ENCODE results near the gene GPR137.

The GPR137 gene

DNA sequence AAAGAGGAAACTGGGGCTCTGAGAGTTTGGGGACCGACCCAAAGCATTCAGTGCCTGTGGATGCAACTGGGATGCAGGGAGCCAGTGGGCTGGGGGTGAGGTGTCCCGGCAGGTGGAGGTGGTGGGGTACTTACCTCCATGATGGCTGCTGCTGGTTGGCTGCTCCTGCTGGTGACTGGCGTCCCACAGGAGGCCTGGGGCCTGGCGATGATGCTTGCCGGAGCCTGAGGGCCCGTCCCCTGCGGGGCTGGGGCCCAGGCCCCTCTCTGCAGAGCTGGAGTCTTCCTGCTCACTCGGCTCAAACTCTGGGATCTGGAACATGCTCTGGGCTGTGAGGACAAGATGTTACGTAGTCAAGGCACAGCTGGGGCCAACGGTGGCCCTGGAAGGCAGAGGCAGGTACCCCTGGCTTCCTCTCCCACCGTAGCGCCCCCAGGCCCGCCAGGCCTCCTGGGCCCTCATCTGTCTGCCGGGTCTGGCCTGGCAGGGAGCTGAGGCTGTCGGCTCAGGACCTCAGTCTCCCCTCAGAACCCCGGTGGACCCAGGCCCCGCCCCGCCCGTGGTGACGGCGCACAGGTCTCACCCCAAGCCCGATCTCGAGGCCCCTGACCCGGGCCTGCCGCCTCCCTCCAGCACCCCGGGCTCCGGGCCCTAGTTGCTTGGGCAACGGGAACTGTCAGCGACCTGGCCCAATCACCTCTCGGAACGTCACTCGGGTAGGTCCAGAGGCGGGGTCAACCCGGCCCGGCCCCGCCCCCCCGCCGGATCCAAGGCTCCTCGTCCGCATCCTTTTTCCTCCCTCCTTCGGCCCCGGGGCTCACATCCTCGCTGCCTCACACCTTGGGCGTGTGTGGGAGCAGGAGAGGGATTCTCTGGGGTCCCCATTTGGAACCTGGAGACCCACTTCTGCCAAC, 1.3 kb upstream of the GPR137 start, which contains the start of gene BAD (continued):
- TF ChIP-seq, protein P1, sequence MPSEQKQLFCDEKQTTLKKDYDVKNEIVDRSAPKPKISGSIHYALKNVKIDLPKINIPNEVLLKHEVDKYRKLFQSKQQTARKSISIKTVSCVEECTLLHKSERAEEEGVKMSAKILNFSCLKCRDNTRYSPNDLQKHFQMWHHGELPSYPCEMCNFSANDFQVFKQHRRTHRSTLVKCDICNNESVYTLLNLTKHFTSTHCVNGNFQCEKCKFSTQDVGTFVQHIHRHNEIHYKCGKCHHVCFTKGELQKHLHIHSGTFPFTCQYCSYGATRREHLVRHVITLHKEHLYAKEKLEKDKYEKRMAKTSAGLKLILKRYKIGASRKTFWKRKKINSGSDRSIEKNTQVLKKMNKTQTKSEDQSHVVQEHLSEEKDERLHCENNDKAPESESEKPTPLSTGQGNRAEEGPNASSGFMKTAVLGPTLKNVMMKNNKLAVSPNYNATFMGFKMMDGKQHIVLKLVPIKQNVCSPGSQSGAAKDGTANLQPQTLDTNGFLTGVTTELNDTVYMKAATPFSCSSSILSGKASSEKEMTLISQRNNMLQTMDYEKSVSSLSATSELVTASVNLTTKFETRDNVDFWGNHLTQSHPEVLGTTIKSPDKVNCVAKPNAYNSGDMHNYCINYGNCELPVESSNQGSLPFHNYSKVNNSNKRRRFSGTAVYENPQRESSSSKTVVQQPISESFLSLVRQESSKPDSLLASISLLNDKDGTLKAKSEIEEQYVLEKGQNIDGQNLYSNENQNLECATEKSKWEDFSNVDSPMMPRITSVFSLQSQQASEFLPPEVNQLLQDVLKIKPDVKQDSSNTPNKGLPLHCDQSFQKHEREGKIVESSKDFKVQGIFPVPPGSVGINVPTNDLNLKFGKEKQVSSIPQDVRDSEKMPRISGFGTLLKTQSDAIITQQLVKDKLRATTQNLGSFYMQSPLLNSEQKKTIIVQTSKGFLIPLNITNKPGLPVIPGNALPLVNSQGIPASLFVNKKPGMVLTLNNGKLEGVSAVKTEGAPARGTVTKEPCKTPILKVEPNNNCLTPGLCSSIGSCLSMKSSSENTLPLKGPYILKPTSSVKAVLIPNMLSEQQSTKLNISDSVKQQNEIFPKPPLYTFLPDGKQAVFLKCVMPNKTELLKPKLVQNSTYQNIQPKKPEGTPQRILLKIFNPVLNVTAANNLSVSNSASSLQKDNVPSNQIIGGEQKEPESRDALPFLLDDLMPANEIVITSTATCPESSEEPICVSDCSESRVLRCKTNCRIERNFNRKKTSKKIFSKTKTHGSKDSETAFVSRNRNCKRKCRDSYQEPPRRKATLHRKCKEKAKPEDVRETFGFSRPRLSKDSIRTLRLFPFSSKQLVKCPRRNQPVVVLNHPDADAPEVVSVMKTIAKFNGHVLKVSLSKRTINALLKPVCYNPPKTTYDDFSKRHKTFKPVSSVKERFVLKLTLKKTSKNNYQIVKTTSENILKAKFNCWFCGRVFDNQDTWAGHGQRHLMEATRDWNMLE (tag by site-specific recombination; conservative IDR thresholded peaks at IDR 0.05; ENCODE audit: low read depth) = no peak
- TF ChIP-seq ZNF791 (tag by site-specific recombination; IDR thresholded peaks at IDR 0.05) = no peak
- TF ChIP-seq ZNF132 (tag by site-specific recombination; IDR thresholded peaks at IDR 0.05; ENCODE audit: borderline replicate concordance) = no peak
- TF ChIP-seq, protein P2, sequence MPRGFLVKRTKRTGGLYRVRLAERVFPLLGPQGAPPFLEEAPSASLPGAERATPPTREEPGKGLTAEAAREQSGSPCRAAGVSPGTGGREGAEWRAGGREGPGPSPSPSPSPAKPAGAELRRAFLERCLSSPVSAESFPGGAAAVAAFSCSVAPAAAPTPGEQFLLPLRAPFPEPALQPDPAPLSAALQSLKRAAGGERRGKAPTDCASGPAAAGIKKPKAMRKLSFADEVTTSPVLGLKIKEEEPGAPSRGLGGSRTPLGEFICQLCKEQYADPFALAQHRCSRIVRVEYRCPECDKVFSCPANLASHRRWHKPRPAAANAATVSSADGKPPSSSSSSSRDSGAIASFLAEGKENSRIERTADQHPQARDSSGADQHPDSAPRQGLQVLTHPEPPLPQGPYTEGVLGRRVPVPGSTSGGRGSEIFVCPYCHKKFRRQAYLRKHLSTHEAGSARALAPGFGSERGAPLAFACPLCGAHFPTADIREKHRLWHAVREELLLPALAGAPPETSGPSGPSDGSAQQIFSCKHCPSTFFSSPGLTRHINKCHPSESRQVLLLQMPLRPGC (tag by site-specific recombination; IDR thresholded peaks at IDR 0.05) = no peak
- TF ChIP-seq ZNF670 (tag by site-specific recombination; IDR thresholded peaks at IDR 0.05; ENCODE audit: low read depth) = no peak
- TF ChIP-seq, protein P3, sequence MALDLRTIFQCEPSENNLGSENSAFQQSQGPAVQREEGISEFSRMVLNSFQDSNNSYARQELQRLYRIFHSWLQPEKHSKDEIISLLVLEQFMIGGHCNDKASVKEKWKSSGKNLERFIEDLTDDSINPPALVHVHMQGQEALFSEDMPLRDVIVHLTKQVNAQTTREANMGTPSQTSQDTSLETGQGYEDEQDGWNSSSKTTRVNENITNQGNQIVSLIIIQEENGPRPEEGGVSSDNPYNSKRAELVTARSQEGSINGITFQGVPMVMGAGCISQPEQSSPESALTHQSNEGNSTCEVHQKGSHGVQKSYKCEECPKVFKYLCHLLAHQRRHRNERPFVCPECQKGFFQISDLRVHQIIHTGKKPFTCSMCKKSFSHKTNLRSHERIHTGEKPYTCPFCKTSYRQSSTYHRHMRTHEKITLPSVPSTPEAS (tag by site-specific recombination; IDR thresholded peaks at IDR 0.05) = no peak
- 0 out of 2 replicates have a peak, but pooled peaks have one; percentile 36 for TF ChIP-seq ZXDB (tag by site-specific recombination; IDR thresholded peaks at IDR 0.05)
- TF ChIP-seq ZNF366 (tag by site-specific recombination; conservative IDR thresholded peaks at IDR 0.05) = peak; percentile 95
- TF ChIP-seq ZNF157 (tag by site-specific recombination; IDR thresholded peaks at IDR 0.05) = no peak
- 0 out of 2 replicates have a peak, but pooled peaks have one; percentile 40 for TF ChIP-seq KLF7 (tag by site-specific recombination; IDR thresholded peaks at IDR 0.05; ENCODE audit: borderline replicate concordance)
- TF ChIP-seq, protein P4, sequence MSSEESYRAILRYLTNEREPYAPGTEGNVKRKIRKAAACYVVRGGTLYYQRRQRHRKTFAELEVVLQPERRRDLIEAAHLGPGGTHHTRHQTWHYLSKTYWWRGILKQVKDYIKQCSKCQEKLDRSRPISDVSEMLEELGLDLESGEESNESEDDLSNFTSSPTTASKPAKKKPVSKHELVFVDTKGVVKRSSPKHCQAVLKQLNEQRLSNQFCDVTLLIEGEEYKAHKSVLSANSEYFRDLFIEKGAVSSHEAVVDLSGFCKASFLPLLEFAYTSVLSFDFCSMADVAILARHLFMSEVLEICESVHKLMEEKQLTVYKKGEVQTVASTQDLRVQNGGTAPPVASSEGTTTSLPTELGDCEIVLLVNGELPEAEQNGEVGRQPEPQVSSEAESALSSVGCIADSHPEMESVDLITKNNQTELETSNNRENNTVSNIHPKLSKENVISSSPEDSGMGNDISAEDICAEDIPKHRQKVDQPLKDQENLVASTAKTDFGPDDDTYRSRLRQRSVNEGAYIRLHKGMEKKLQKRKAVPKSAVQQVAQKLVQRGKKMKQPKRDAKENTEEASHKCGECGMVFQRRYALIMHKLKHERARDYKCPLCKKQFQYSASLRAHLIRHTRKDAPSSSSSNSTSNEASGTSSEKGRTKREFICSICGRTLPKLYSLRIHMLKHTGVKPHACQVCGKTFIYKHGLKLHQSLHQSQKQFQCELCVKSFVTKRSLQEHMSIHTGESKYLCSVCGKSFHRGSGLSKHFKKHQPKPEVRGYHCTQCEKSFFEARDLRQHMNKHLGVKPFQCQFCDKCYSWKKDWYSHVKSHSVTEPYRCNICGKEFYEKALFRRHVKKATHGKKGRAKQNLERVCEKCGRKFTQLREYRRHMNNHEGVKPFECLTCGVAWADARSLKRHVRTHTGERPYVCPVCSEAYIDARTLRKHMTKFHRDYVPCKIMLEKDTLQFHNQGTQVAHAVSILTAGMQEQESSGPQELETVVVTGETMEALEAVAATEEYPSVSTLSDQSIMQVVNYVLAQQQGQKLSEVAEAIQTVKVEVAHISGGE (tag by site-specific recombination; conservative IDR thresholded peaks at IDR 0.05; ENCODE audit: low read depth) = peak; percentile 90
- TF ChIP-seq ZNF121 (tag by site-specific recombination; IDR thresholded peaks at IDR 0.05) = no peak
- TF ChIP-seq ZNF239 (tag by site-specific recombination; IDR thresholded peaks at IDR 0.05) = no peak
- TF ChIP-seq ZNF626 (tag by site-specific recombination; IDR thresholded peaks at IDR 0.05) = no peak
- TF ChIP-seq, protein P5, sequence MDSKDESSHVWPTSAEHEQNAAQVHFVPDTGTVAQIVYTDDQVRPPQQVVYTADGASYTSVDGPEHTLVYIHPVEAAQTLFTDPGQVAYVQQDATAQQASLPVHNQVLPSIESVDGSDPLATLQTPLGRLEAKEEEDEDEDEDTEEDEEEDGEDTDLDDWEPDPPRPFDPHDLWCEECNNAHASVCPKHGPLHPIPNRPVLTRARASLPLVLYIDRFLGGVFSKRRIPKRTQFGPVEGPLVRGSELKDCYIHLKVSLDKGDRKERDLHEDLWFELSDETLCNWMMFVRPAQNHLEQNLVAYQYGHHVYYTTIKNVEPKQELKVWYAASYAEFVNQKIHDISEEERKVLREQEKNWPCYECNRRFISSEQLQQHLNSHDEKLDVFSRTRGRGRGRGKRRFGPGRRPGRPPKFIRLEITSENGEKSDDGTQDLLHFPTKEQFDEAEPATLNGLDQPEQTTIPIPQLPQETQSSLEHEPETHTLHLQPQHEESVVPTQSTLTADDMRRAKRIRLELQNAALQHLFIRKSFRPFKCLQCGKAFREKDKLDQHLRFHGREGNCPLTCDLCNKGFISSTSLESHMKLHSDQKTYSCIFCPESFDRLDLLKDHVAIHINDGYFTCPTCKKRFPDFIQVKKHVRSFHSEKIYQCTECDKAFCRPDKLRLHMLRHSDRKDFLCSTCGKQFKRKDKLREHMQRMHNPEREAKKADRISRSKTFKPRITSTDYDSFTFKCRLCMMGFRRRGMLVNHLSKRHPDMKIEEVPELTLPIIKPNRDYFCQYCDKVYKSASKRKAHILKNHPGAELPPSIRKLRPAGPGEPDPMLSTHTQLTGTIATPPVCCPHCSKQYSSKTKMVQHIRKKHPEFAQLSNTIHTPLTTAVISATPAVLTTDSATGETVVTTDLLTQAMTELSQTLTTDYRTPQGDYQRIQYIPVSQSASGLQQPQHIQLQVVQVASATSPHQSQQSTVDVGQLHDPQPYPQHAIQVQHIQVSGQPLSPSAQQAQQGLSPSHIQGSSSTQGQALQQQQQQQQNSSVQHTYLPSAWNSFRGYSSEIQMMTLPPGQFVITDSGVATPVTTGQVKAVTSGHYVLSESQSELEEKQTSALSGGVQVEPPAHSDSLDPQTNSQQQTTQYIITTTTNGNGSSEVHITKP (tag by site-specific recombination; IDR thresholded peaks at IDR 0.05) = peak; percentile 57
- TF ChIP-seq ZNF211 (tag by site-specific recombination; IDR thresholded peaks at IDR 0.05; ENCODE audit: low read depth) = no peak
- TF ChIP-seq ZNF623 (tag by site-specific recombination; IDR thresholded peaks at IDR 0.05) = no peak
- no peak for TF ChIP-seq ZNF76 (tag by site-specific recombination; IDR thresholded peaks at IDR 0.05; ENCODE audit: borderline replicate concordance, low read depth)
- peak; percentile 93 for TF ChIP-seq ZBTB20 (tag by site-specific recombination; IDR thresholded peaks at IDR 0.05)
- TF ChIP-seq ZNF404 (tag by site-specific recombination; IDR thresholded peaks at IDR 0.05) = no peak
- no peak for TF ChIP-seq ZNF266 (tag by site-specific recombination; IDR thresholded peaks at IDR 0.05; ENCODE audit: low read depth)
- no peak for TF ChIP-seq SETDB1 (IDR thresholded peaks at IDR 0.05; ENCODE audit: insufficient read length, low read length)
- no peak for TF ChIP-seq ZNF174 (tag by site-specific recombination; IDR thresholded peaks at IDR 0.05)
